Neutrophil (primary cell): ENCODE data around the gene EPHB3.

Source experiments
- H3K27ac ChIP-seq: fragments of 200-600 bp; sonication (generic); 2 replicates; pipeline ENCODE4 v1.5.1; 2016; ENCODE audit warnings: mild to moderate bottlenecking, moderate library complexity
- H3K27me3 ChIP-seq: fragments of 200-600 bp; sonication (generic); 2 replicates; pipeline ENCODE4 v1.6.0; 2016; ENCODE audit warnings: mild to moderate bottlenecking
- H3K36me3 ChIP-seq: fragments of 200-600 bp; sonication (generic); 2 replicates; pipeline ENCODE4 v1.5.1; 2017
- H3K4me1 ChIP-seq, 2 experiments: fragments of 200-600 bp in 1 of 2; sonication (generic) in 1 of 2; 1 replicate in 1 of 2; 2 replicates in 1 of 2; pipeline versions ENCODE4 v1.5.1 to v1.6.1; 2013 to 2016; ENCODE audit warnings: low read depth in 1 of 2, low read length in 1 of 2, mild to moderate bottlenecking in 1 of 2, moderate library complexity in 1 of 2; ENCODE audit not compliant: control insufficient read depth in 1 of 2, insufficient read depth in 1 of 2
- H3K4me3 ChIP-seq, 2 experiments: fragments of 200-600 bp in 1 of 2; sonication (generic) in 1 of 2; 1 replicate in 1 of 2; 2 replicates in 1 of 2; pipeline ENCODE4 v1.5.1; 2013 to 2016; ENCODE audit warnings: low read depth in 1 of 2, low read length in 1 of 2, mild to moderate bottlenecking in 1 of 2, moderate library complexity in 1 of 2
- H3K9me3 ChIP-seq: fragments of 200-600 bp; sonication (generic); 2 replicates; pipeline ENCODE4 v1.5.1; 2016
- CTCF ChIP-seq: fragments of 200-600 bp; sonication (generic); IDR thresholded peaks from 2 replicates; pipeline ENCODE4 v1.5.1; 2016; ENCODE audit warnings: antibody characterized with exemption

EPHB3 gene

GRCh38 chr3:184592371-184593219 lies 31.0 kb downstream of the EPHB3 start:
- H3K4me3 ChIP-seq = no peak overlapping the region

GRCh38 chr3:184593220-184593927 lies 31.8 kb downstream of the EPHB3 start:
- H3K4me3 ChIP-seq = no peak overlapping the region
- no peaks in the 10 kb centered on the region for H3K9me3 ChIP-seq
- no peak overlapping the region for H3K27ac ChIP-seq
- peaks cover 0 to 4% of the 10 kb centered on the region in 2 experiments for H3K4me1 ChIP-seq
- no peaks in the 10 kb centered on the region for H3K27me3 ChIP-seq
- H3K36me3 ChIP-seq = no peaks in the 10 kb centered on the region
- TF ChIP-seq CTCF = no peak

More at GRCh38 chr3:184592371-184593219, 31.0 kb downstream of the EPHB3 start:
- Histone ChIP-seq H3K27me3 (no peaks in the 10 kb centered on the region), H3K4me1 (peaks cover under 1 to 6% of the 10 kb centered on the region in 2 experiments), H3K36me3 (no peaks in the 10 kb centered on the region), H3K27ac (no peak overlapping the region), H3K9me3 (no peaks in the 10 kb centered on the region)
- TF ChIP-seq CTCF = no peak

- no peaks in the 10 kb centered on the region for H3K36me3 ChIP-seq
These were observed 32.3 kb downstream of the EPHB3 start for GRCh38 chr3:184593928-184594303.

GRCh38 chr3:184594371-184595001 lies 32.9 kb downstream of the EPHB3 start:
- peaks cover 0 to 4% of the 10 kb centered on the region in 2 experiments for H3K4me1 ChIP-seq

More at GRCh38 chr3:184593928-184594303, 32.3 kb downstream of the EPHB3 start:
- TF ChIP-seq CTCF = no peak
- no peaks in the 10 kb centered on the region for H3K27me3 ChIP-seq
- peaks cover 0 to 4% of the 10 kb centered on the region in 2 experiments for H3K4me1 ChIP-seq
- no peak overlapping the region for H3K4me3 ChIP-seq
- no peaks in the 10 kb centered on the region for H3K9me3 ChIP-seq
- H3K27ac ChIP-seq = no peak overlapping the region

More at GRCh38 chr3:184594371-184595001, 32.9 kb downstream of the EPHB3 start:
- no peak overlapping the region for H3K4me3 ChIP-seq
- H3K36me3 ChIP-seq = no peaks in the 10 kb centered on the region
- TF ChIP-seq CTCF = no peak
- no peaks in the 10 kb centered on the region for H3K9me3 ChIP-seq
- no peaks in the 10 kb centered on the region for H3K27me3 ChIP-seq
- H3K27ac ChIP-seq = no peak overlapping the region
